Keratinocyte (primary cell): ENCODE results near the gene KBTBD12. TPM values are rescaled to one million over a fixed set of nuclear protein-coding genes. Genes with fewer than 3 reads are reported as not detected.

Experiments used
- DNase-seq: peaks from one replicate; pipeline ENCODE4 v3.0.0-alpha.2; 2011; ENCODE audit warnings: low read depth, missing footprints, low spot score
- FAIRE-seq: peaks from 2 replicates; lab custom pipeline; 2011; peaks lifted over from hg19 to GRCh38; lab: Jason Lieb, UNC
- H2AFZ ChIP-seq: 2 replicates; pipeline ENCODE4 v1.6.0; 2012; ENCODE audit warnings: low read length, control low read depth, inconsistent platforms; ENCODE audit not compliant: control insufficient read depth
- H3K27ac ChIP-seq: 2 replicates; pipeline ENCODE4 v1.5.1; 2011; ENCODE audit warnings: low read length; ENCODE audit not compliant: control insufficient read depth, insufficient read depth
- H3K27me3 ChIP-seq: 3 replicates; pipeline ENCODE4 v1.6.0; 2011; ENCODE audit warnings: low read length; ENCODE audit not compliant: control insufficient read depth, insufficient read depth; ENCODE audit errors: extremely low read depth
- H3K36me3 ChIP-seq, 2 experiments: 2 replicates in 1 of 2; 3 replicates in 1 of 2; pipeline ENCODE4 v1.5.1; 2011; ENCODE audit warnings: low read length in 2 of 2, mild to moderate bottlenecking in 1 of 2; ENCODE audit not compliant: control insufficient read depth in 2 of 2, insufficient read depth in 2 of 2; ENCODE audit errors: extremely low read depth in 1 of 2
- H3K4me1 ChIP-seq: 3 replicates; pipeline ENCODE4 v1.5.1; 2011; ENCODE audit warnings: low read length; ENCODE audit not compliant: control insufficient read depth, insufficient read depth; ENCODE audit errors: extremely low read depth
- H3K4me2 ChIP-seq: 3 replicates; pipeline ENCODE4 v1.6.0; 2011; ENCODE audit warnings: low read depth, low read length; ENCODE audit not compliant: control insufficient read depth, insufficient read depth; ENCODE audit errors: extremely low read depth
- H3K4me3 ChIP-seq, 3 experiments: fragments of 200-600 bp in 1 of 3; sonication (generic) in 1 of 3; 2 replicates in 2 of 3; 3 replicates in 1 of 3; pipeline ENCODE4 v1.5.1; 2011 to 2016; ENCODE audit warnings: low read length in 3 of 3, mild to moderate bottlenecking in 3 of 3, control low read depth in 2 of 3, inconsistent platforms in 1 of 3, low read depth in 1 of 3, mixed read lengths in 1 of 3, mixed run types in 1 of 3, moderate library complexity in 1 of 3; ENCODE audit not compliant: control insufficient read depth in 2 of 3, insufficient read depth in 2 of 3; ENCODE audit errors: extremely low read depth in 1 of 3
- H3K79me2 ChIP-seq: 2 replicates; pipeline ENCODE4 v1.6.0; 2012; ENCODE audit warnings: low read length; ENCODE audit not compliant: control insufficient read depth, insufficient read depth
- H3K9ac ChIP-seq: 3 replicates; pipeline ENCODE4 v1.6.0; 2011; ENCODE audit warnings: low read length; ENCODE audit not compliant: control insufficient read depth, insufficient read depth; ENCODE audit errors: extremely low read depth
- H3K9me1 ChIP-seq: 3 replicates; pipeline ENCODE4 v1.6.0; 2011; ENCODE audit warnings: low read length; ENCODE audit not compliant: control insufficient read depth, insufficient read depth; ENCODE audit errors: extremely low read depth
- H3K9me3 ChIP-seq: 2 replicates; pipeline ENCODE4 v1.5.1; 2012; ENCODE audit warnings: low read depth, low read length; ENCODE audit not compliant: control insufficient read depth
- H4K20me1 ChIP-seq: 3 replicates; pipeline ENCODE4 v1.6.0; 2011; ENCODE audit warnings: low read length; ENCODE audit not compliant: control insufficient read depth, insufficient read depth; ENCODE audit errors: extremely low read depth
- CTCF ChIP-seq, 3 experiments: IDR thresholded peaks in 1 of 3; conservative IDR thresholded peaks in 1 of 3; optimal IDR thresholded peaks in 1 of 3; 2 replicates in 2 of 3; 3 replicates in 1 of 3; pipeline versions ENCODE3 to v1.5.1; 2011; ENCODE audit warnings: low read length in 3 of 3, mild to moderate bottlenecking in 3 of 3, moderate library complexity in 2 of 3, control low read depth in 1 of 3, inconsistent platforms in 1 of 3; ENCODE audit not compliant: insufficient read depth in 2 of 3; ENCODE audit errors: extremely low read depth in 1 of 3
- EZH2 ChIP-seq: IDR thresholded peaks from one replicate; pipeline ENCODE4 v1.6.1; 2012; ENCODE audit warnings: inconsistent platforms, mild to moderate bottlenecking, low read length, moderate library complexity
- dilution Hi-C: fragments of 300-500 bp; cut with MboI; formaldehyde crosslinking; loops from one replicate; pipeline ENCODE4 v1.7.0; 2020; ENCODE audit warnings: low sequenced_read_pairs; ENCODE audit not compliant: extremely low pct_ligation_motif_present
- polyA plus RNA-seq, 5 experiments: library from polyadenylated mRNA; depleted of rRNA in 3 of 5; stranded (reverse) in 3 of 5; stranded (forward) in 1 of 5; unstranded in 1 of 5; fragments of >200 nt; gene quantifications; 1 replicate in 1 of 5; 2 replicates in 3 of 5; 3 replicates in 1 of 5; pipeline versions ENCODE4 v1.2.1 to v1.2.3, GENCODE V29; 2011 to 2012; ENCODE audit warnings: missing spikeins in 2 of 5, low read depth in 1 of 5, low replicate concordance in 1 of 5

Gene KBTBD12
- polyA plus RNA-seq, 1 donor (not counting 4 experiments of a cell fraction or from before 2014, with no cell fraction given), result not detected

- dilution Hi-C loops, result no loop called here
- Histone ChIP-seq H3K79me2 (no peaks in the 10 kb centered on the region), H4K20me1 (no peaks in the 10 kb centered on the region), H3K36me3 (no peaks in the 10 kb centered on the region), H3K27ac (no peak overlapping the region), H3K9me1 (no peaks in the 10 kb centered on the region), H3K9me3 (peaks cover 7% of the 10 kb centered on the region), H3K27me3 (no peaks in the 10 kb centered on the region), H3K9ac (no peak overlapping the region), H2AFZ (no peak overlapping the region), H3K4me2 (no peak overlapping the region), H3K4me1 (no peaks in the 10 kb centered on the region), H3K4me3 (no peak overlapping the region)
- TF ChIP-seq EZH2 (no peak), CTCF (optimal IDR thresholded peaks at IDR 0.05 in 1 of 3, IDR thresholded peaks at IDR 0.05 in 1 of 3, conservative IDR thresholded peaks at IDR 0.05 in 1 of 3; ENCODE audit: extremely low read depth in 1 of 3, insufficient read depth in 2 of 3, low read length in 3 of 3) (no peak)
- no peak for FAIRE-seq
- no peak for DNase-seq
Measured at GRCh38 chr3:127894481-127894880, 20.6 kb upstream of the KBTBD12 start.

- H3K36me3 ChIP-seq, result no peaks in the 10 kb centered on the region
- H3K79me2 ChIP-seq, result no peaks in the 10 kb centered on the region
- H3K4me2 ChIP-seq, result no peak overlapping the region
- no peaks in the 10 kb centered on the region for H4K20me1 ChIP-seq
- no peak overlapping the region for H3K27ac ChIP-seq
- FAIRE-seq, result no peak
- dilution Hi-C loops, result no loop called here
- peaks cover 7% of the 10 kb centered on the region for H3K27me3 ChIP-seq
- no peak overlapping the region for H2AFZ ChIP-seq
- no peak for DNase-seq
- no peaks in the 10 kb centered on the region for H3K4me1 ChIP-seq
- H3K9me3 ChIP-seq, result no peaks in the 10 kb centered on the region
- TF ChIP-seq EZH2 (no peak), CTCF (optimal IDR thresholded peaks at IDR 0.05 in 1 of 3, IDR thresholded peaks at IDR 0.05 in 1 of 3, conservative IDR thresholded peaks at IDR 0.05 in 1 of 3; ENCODE audit: extremely low read depth in 1 of 3, insufficient read depth in 2 of 3, low read length in 3 of 3) (no peak)
- no peak overlapping the region for H3K9ac ChIP-seq
- no peaks in the 10 kb centered on the region for H3K9me1 ChIP-seq
- no peak overlapping the region for H3K4me3 ChIP-seq
Measured at GRCh38 chr3:127899200-127899599, 15.8 kb upstream of the KBTBD12 start.
